Measurements from ENCODE around the gene SLC16A13.

SLC16A13 gene

GRCh38 chr17:6996256-6997011 lies 39.4 kb upstream of the SLC16A13 start:
- no peak for TF ChIP-seq CTCF (conservative IDR thresholded peaks at IDR 0.05)
- no peak overlapping the region for H3K27ac ChIP-seq

GRCh38 chr17:6997171-6997570 lies 38.6 kb upstream of the SLC16A13 start:
- TF ChIP-seq CTCF (conservative IDR thresholded peaks at IDR 0.05): no peak
- no peak overlapping the region for H3K27ac ChIP-seq

GRCh38 chr17:6998855-6999508 lies 36.8 kb upstream of the SLC16A13 start:
- no peak for TF ChIP-seq CTCF (conservative IDR thresholded peaks at IDR 0.05)
- no peak overlapping the region for H3K27ac ChIP-seq

GRCh38 chr17:7001318-7001961 lies 34.4 kb upstream of the SLC16A13 start:
- no peak overlapping the region for H3K27ac ChIP-seq
- TF ChIP-seq CTCF (conservative IDR thresholded peaks at IDR 0.05): peak; percentile 36; the same call in 1 of the 2 replicates

- TF ChIP-seq CTCF (conservative IDR thresholded peaks at IDR 0.05): no peak
- H3K27ac ChIP-seq: no peak overlapping the region
Measured at GRCh38 chr17:7002288-7003047, 33.3 kb upstream of the SLC16A13 start.

GRCh38 chr17:7003745-7004144 lies 32.1 kb upstream of the SLC16A13 start:
- no peak for TF ChIP-seq CTCF (conservative IDR thresholded peaks at IDR 0.05)
- no peak overlapping the region for H3K27ac ChIP-seq

Data from VCaP (cell line).